Inflammatory macrophage treated with lipopolysaccharide for 1 hour (primary cell): Measurements from ENCODE around the gene ACTR2.
"Not testable (repeated sequence)": the region's sequence is repeated elsewhere in the genome, so short reads cannot be mapped to it uniquely, and the experiment has no call there.

ENCODE experiments used
- DNase-seq, 2 donors: peaks; one replicate each; pipeline ENCODE4 v3.0.0-alpha.2; 2020 to 2022

ACTR2 gene

GRCh38 chr2:65314801-65315441 lies 87.3 kb downstream of the ACTR2 start:
- no peak for DNase-seq

DNA sequence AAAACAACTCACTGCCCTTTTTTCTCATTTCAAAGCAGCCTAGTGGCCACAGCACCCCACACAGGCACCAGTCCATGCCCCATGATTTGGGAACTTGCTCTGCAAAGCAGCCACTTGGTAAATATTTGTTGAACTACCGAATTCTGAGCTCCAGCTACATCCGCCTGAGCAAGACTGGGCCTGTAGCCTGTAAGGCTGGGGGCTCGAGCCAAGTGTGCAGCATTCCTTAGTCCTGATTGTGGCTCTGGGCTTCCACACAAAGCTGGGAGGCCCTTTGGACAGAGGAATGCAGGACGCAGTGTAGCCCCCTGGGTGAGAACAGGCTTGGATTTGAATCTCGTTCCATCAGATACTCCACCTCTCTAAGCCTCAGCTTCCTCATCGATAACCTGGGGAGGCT lies 88.4 kb downstream of the ACTR2 start:
- DNase-seq, result no peak

GRCh38 chr2:65317351-65317750 lies 89.7 kb downstream of the ACTR2 start:
- not testable (repeated sequence) for DNase-seq

DNA sequence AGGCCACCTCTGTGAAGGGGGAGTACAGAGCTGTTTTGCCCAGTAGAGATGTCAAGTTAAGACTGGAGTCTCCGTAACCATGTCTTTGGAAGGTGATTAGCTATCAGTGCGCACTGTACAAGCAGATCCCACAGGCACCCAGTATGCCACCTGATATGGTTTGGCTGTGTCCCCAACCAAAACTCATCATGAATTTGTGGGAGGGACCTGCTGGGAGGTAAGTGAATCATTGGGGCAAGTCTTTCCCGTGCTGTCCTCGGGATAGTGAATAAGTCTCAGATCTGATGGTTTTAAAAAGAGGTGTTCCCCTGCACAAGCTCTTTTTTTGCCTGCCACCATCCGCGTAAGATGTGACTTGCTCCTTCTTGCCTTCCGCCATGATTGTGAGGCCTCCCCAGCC lies 90.2 kb downstream of the ACTR2 start:
- no peak for DNase-seq

GRCh38 chr2:65319072-65319673 lies 91.5 kb downstream of the ACTR2 start:
- no peak for DNase-seq

DNA sequence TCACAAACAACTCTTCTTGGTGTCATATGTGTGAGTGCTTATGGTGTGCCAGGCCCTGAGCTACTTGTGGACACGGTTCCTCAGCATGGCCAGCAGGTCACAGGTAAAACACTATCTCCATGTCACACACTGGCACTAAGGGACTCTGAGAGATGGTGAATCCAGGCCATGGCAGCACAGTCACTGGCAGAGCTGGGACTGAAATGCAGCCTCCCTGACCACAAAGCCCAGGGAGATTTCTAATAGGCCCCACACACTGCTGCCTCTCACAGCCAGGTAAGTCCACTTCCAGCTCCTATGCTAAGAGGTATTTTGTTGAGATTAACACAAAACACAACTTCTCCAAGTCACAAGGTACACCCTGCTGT lies 92.0 kb downstream of the ACTR2 start:
- no peak for DNase-seq

DNA sequence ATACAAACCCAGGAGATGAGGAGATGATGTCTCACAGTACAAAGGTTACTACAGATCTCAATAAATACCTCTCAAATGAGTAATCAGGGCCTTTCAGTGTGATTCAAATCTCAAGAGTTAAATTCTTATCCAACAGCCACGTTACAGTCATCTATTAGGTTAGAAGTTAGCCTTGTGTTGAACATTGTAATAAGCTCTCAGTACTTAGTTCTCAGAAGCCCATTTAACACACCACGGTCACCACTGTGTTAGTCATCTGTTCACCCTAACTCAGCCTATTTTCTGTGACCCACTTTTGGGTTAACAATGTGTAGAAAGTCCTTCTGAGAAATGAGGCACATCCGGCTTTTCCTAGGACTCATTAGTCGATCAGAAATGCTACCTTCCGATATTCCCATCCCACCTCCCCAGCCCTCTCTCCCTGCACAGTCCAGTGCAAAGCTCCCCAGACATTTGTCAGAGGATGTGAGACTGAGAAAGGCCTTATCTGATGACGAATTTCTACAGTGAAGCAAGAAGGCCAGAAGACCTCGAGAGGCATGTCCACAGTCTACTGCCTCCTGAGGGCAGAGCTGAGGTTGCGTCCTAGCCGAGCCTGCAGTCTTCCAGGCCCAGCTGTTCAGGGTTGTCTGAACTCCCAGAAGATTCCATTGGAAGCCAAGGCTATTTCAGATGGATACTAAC lies 92.6 kb downstream of the ACTR2 start:
- no peak for DNase-seq
